ENCODE data around the gene SYT1.

Gene SYT1

GRCh38 chr12:79236920-79237319 lies 372.3 kb downstream of the SYT1 start:
- no peak for DNase-seq

GRCh38 chr12:79238246-79238645 lies 373.7 kb downstream of the SYT1 start:
- no peak for DNase-seq

GRCh38 chr12:79247494-79247893 lies 382.9 kb downstream of the SYT1 start:
- no peak for DNase-seq

GRCh38 chr12:79250186-79250585 lies 385.6 kb downstream of the SYT1 start:
- no peak for DNase-seq

- DNase-seq = no peak
These were observed 386.6 kb downstream of the SYT1 start for GRCh38 chr12:79250960-79251755.

- no peak for DNase-seq
These were observed 387.9 kb downstream of the SYT1 start for GRCh38 chr12:79252358-79253075.

GRCh38 chr12:79255288-79255687 lies 390.7 kb downstream of the SYT1 start:
- DNase-seq = no peak

GRCh38 chr12:79260923-79261322 lies 396.3 kb downstream of the SYT1 start:
- no peak for DNase-seq

- DNase-seq = no peak
These were observed 398.4 kb downstream of the SYT1 start for GRCh38 chr12:79262938-79263337.

GRCh38 chr12:79266343-79267144 lies 402.0 kb downstream of the SYT1 start:
- peak; percentile 16 for DNase-seq

GRCh38 chr12:79267580-79267979 lies 403.0 kb downstream of the SYT1 start:
- DNase-seq = no peak

- DNase-seq = no peak
These were observed 410.0 kb downstream of the SYT1 start for GRCh38 chr12:79274501-79275064.

GRCh38 chr12:79275631-79276030 lies 411.1 kb downstream of the SYT1 start:
- DNase-seq = peak; percentile 42

- DNase-seq = no peak
These were observed 418.8 kb downstream of the SYT1 start for GRCh38 chr12:79283364-79283763.

GRCh38 chr12:79288911-79289310 lies 424.3 kb downstream of the SYT1 start:
- DNase-seq = no peak

GRCh38 chr12:79291711-79292110 lies 427.1 kb downstream of the SYT1 start:
- no peak for DNase-seq

- DNase-seq = no peak
These were observed 430.0 kb downstream of the SYT1 start for GRCh38 chr12:79294590-79294989.

GRCh38 chr12:79295572-79295971 lies 431.0 kb downstream of the SYT1 start:
- no peak for DNase-seq

- DNase-seq = no peak
These were observed 431.6 kb downstream of the SYT1 start for GRCh38 chr12:79296133-79296532.

GRCh38 chr12:79296871-79297270 lies 432.3 kb downstream of the SYT1 start:
- no peak for DNase-seq

GRCh38 chr12:79298506-79298905 lies 433.9 kb downstream of the SYT1 start:
- DNase-seq = no peak

GRCh38 chr12:79299447-79300198 lies 435.0 kb downstream of the SYT1 start:
- DNase-seq = no peak

- no peak for DNase-seq
These were observed 435.6 kb downstream of the SYT1 start for GRCh38 chr12:79300199-79300568.

All from kidney glomerular epithelial cell (primary cell).